WTC11 (cell line): ENCODE measurements around the gene AGPAT4.
"Not testable (repeated sequence)": the region's sequence is repeated elsewhere in the genome, so short reads cannot be mapped to it uniquely, and the experiment has no call there.

Experiments used
- ATF3 ChIP-seq: sonication (generic); formaldehyde crosslinking; conservative IDR thresholded peaks from 2 replicates; pipeline ENCODE4 v1.8.1; 2022; ENCODE audit warnings: mild to moderate bottlenecking, missing genetic modification reagents
- CTCF ChIP-seq: fragments of 200-600 bp; IDR thresholded peaks from 2 replicates; pipeline ENCODE4 v1.8.0; 2022; ENCODE audit warnings: antibody characterized with exemption
- ELF4 ChIP-seq: sonication (generic); formaldehyde crosslinking; IDR thresholded peaks from 2 replicates; pipeline ENCODE4 v1.8.1; 2022; ENCODE audit warnings: low read depth, mild to moderate bottlenecking, moderate library complexity, missing genetic modification reagents
- FOXP4 ChIP-seq: sonication (generic); formaldehyde crosslinking; IDR thresholded peaks from 2 replicates; pipeline ENCODE4 v1.8.0; 2022; ENCODE audit warnings: mild to moderate bottlenecking, missing genetic modification reagents
- JUN ChIP-seq: sonication (generic); formaldehyde crosslinking; IDR thresholded peaks from 2 replicates; pipeline ENCODE4 v1.8.0; 2023; ENCODE audit warnings: mild to moderate bottlenecking, missing genetic modification reagents
- KAT7 ChIP-seq: sonication (generic); formaldehyde crosslinking; IDR thresholded peaks from 2 replicates; pipeline ENCODE4 v1.8.1; 2023; ENCODE audit warnings: missing genetic modification reagents, mild to moderate bottlenecking, borderline replicate concordance
- NR3C1 ChIP-seq: sonication (generic); formaldehyde crosslinking; conservative IDR thresholded peaks from 2 replicates; pipeline ENCODE4 v1.8.1; 2023; ENCODE audit warnings: low read depth, mild to moderate bottlenecking, missing genetic modification reagents
- PRDM15 ChIP-seq: sonication (generic); formaldehyde crosslinking; IDR thresholded peaks from 2 replicates; pipeline ENCODE4 v1.8.0; 2022; ENCODE audit warnings: missing genetic modification reagents
- USF2 ChIP-seq: sonication (generic); formaldehyde crosslinking; IDR thresholded peaks from 2 replicates; pipeline ENCODE4 v1.8.1; 2023; ENCODE audit warnings: mild to moderate bottlenecking, missing genetic modification reagents, moderate library complexity
- ZNF317 ChIP-seq: sonication (generic); formaldehyde crosslinking; IDR thresholded peaks from 2 replicates; pipeline ENCODE4 v1.8.1; 2023; ENCODE audit warnings: low read depth, mild to moderate bottlenecking, moderate library complexity, missing genetic modification reagents, borderline replicate concordance
- TF ChIP-seq, protein P1 (sequence below): sonication (generic); formaldehyde crosslinking; IDR thresholded peaks from 2 replicates; pipeline ENCODE4 v1.8.1; 2023; ENCODE audit warnings: mild to moderate bottlenecking, missing genetic modification reagents
- TF ChIP-seq, protein P2 (sequence below): sonication (generic); formaldehyde crosslinking; IDR thresholded peaks from 2 replicates; pipeline ENCODE4 v1.8.1; 2023; ENCODE audit warnings: mild to moderate bottlenecking, missing genetic modification reagents, moderate library complexity
- TF ChIP-seq, protein P3 (sequence below): sonication (generic); formaldehyde crosslinking; IDR thresholded peaks from 2 replicates; pipeline ENCODE4 v1.8.1; 2023; ENCODE audit warnings: mild to moderate bottlenecking, moderate library complexity, missing genetic modification reagents

GRCh38 chr6:161176428-161176827 lies 97.4 kb downstream of the AGPAT4 start:
- not testable (repeated sequence) for TF ChIP-seq CTCF; JUN (CRISPR knock-in tag); ATF3; NR3C1 (CRISPR knock-in tag); USF2; PRDM15; KAT7; ELF4 (CRISPR knock-in tag); FOXP4 (CRISPR knock-in tag); ZNF317
- TF ChIP-seq, protein P1, sequence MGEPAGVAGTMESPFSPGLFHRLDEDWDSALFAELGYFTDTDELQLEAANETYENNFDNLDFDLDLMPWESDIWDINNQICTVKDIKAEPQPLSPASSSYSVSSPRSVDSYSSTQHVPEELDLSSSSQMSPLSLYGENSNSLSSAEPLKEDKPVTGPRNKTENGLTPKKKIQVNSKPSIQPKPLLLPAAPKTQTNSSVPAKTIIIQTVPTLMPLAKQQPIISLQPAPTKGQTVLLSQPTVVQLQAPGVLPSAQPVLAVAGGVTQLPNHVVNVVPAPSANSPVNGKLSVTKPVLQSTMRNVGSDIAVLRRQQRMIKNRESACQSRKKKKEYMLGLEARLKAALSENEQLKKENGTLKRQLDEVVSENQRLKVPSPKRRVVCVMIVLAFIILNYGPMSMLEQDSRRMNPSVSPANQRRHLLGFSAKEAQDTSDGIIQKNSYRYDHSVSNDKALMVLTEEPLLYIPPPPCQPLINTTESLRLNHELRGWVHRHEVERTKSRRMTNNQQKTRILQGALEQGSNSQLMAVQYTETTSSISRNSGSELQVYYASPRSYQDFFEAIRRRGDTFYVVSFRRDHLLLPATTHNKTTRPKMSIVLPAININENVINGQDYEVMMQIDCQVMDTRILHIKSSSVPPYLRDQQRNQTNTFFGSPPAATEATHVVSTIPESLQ (CRISPR knock-in tag) = not testable (repeated sequence)
- TF ChIP-seq, protein P2, sequence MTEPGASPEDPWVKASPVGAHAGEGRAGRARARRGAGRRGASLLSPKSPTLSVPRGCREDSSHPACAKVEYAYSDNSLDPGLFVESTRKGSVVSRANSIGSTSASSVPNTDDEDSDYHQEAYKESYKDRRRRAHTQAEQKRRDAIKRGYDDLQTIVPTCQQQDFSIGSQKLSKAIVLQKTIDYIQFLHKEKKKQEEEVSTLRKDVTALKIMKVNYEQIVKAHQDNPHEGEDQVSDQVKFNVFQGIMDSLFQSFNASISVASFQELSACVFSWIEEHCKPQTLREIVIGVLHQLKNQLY (CRISPR knock-in tag) = not testable (repeated sequence)
- TF ChIP-seq, protein P3, sequence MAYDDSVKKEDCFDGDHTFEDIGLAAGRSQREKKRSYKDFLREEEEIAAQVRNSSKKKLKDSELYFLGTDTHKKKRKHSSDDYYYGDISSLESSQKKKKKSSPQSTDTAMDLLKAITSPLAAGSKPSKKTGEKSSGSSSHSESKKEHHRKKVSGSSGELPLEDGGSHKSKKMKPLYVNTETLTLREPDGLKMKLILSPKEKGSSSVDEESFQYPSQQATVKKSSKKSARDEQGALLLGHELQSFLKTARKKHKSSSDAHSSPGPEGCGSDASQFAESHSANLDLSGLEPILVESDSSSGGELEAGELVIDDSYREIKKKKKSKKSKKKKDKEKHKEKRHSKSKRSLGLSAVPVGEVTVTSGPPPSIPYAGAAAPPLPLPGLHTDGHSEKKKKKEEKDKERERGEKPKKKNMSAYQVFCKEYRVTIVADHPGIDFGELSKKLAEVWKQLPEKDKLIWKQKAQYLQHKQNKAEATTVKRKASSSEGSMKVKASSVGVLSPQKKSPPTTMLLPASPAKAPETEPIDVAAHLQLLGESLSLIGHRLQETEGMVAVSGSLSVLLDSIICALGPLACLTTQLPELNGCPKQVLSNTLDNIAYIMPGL (CRISPR knock-in tag) = not testable (repeated sequence)
